Pons (tissue), 1 donor: ENCODE results near the gene GATA6.

Source experiments
- DNase-seq: peaks from one replicate; pipeline ENCODE4 v3.0.0-alpha.2; 2016; ENCODE audit warnings: low spot score

GATA6 gene

GRCh38 chr18:22243513-22243912, 74.1 kb downstream of the GATA6 start:
- DNase-seq = no peak

GRCh38 chr18:22250026-22250425, 80.6 kb downstream of the GATA6 start:
- DNase-seq = no peak

- no peak for DNase-seq
Observed at GRCh38 chr18:22250591-22250996, 81.2 kb downstream of the GATA6 start.
